Activated T-helper 1 cell treated with anti-CD3 and anti-CD28 coated beads, Interleukin-2, amount 50 U/mL, for 16 hours (primary cell): ENCODE data around the gene NCAPD3.
A peak's percentile ranks its signal among the peaks of the same experiment; 100 is the strongest.
"Not testable (repeated sequence)": the region's sequence is repeated elsewhere in the genome, so short reads cannot be mapped to it uniquely, and the experiment has no call there.

ENCODE experiments used
- DNase-seq, 2 donors: peaks; one replicate each; pipeline ENCODE4 v3.0.0-alpha.2; 2020; ENCODE audit warnings: low read depth in 1 of 2, low spot score in 1 of 2

Gene NCAPD3

GRCh38 chr11:134229126-134229790 lies 5.5 kb upstream of the NCAPD3 start:
- no peak for DNase-seq

GRCh38 chr11:134228625-134229024 lies 4.9 kb upstream of the NCAPD3 start:
- DNase-seq, result no peak

GRCh38 chr11:134226806-134227325 lies 3.1 kb upstream of the NCAPD3 start:
- DNase-seq, result no peak

DNA sequence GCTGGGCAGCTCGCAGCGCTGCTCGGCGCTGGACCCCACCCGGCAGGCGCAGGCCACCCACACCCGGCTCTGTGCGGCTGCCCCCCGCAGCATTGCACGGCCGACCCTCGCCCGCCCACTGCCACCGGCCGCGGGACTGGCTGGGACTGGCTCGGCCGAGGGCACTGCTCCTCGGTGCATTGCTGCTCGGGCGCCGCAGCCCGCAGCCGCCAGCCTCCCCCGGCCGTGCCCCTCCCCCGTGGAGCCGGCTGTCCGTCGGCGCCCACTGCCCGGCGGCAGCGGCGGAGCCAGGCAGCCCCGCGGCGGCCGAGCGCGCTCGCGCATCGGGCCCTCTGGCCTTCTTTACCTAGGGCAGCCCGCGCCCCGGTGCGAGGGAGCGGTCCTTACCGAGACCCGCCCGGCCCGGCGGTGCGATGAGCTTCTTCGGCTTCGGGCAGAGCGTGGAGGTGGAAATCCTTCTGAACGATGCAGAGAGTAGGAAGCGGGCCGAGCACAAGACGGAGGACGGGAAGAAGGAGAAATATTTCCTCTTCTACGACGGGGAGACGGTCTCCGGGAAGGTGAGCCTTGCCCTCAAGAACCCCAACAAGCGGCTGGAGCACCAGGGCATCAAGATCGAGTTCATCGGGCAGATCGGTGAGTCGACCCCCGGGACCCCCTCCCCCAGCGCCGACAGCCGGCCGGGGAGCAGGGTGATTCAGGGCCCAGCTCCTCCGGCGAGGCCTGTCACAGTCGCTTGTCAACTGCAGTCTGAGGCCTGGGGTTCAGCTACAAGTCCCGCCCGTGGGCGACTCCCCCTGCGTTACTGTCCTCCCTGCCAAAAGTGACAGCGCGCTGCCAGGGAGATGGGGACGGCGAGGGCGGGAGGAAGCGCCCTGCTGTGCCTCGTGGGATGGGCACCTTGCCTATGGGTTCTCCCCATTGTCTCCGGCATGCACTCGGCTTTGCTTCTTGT lies 1.2 kb upstream of the NCAPD3 start:
- DNase-seq, result peak; percentile 38 to 41

DNA sequence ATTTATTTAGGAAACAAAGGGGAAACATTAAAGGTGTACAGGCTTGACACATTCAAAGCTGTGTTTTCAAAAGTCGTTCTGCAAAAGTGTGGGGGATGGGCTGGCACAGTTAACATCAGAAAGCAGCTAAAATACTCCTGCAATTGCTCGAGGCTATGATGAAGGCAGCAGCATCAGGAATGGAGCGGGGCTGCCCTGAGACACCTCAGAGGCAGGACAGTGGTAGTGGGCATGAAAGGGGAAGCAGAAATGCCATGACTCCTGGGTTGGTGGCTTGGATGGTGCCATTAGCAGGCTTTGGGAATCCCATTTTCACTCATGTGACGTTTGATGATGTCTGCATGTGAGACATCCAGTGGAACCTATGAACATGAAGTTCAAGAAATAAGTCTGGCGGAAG lies 646 bp downstream of the NCAPD3 start:
- DNase-seq, result no peak

DNA sequence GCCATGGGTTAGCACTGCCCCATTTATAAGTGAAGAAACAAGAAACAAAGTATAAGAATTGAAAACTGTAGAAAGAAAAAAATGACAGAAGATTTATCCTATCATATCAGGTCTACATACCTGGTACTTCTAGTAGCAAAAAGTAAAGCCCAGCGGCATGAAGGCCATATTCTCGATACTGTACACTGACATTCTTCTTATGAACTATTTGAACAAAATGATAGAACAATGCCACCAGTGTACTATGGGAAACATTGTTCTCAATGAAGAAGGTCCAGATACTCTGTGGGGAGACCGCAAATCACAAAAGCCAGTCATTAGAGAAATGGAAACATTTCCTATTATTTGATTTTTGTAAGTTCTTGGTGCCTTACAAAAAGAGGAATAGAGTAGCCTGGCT lies 7.0 kb downstream of the NCAPD3 start:
- no peak for DNase-seq

DNA sequence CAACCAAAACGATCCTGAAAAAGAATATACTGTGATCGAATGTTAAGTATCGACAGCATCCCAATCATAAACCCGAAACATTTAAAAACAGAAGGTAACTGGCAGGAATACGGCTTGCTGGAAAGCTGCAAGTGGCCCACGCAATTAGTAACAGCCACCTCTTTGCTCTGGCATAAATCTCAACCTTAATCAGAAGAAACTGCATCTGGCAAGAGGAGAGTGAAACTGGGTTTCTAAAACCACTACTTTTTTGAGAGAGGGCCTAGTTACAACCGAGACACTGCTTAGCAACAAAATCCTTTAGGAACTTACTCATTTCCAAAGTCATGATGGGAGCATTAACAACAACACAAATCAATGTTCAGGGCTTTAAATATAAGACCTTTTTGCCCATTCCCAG lies 7.9 kb downstream of the NCAPD3 start:
- DNase-seq, result no peak

- DNase-seq, result peak; percentile 39 to 45
Measured at GRCh38 chr11:134207538-134208239, 16.1 kb downstream of the NCAPD3 start.

GRCh38 chr11:134206185-134206584 lies 17.6 kb downstream of the NCAPD3 start:
- DNase-seq, result no peak

- no peak for DNase-seq
Measured at GRCh38 chr11:134205729-134206128, 18.0 kb downstream of the NCAPD3 start.

- DNase-seq, result no peak
Measured at GRCh38 chr11:134202661-134203060, 21.1 kb downstream of the NCAPD3 start.

DNA sequence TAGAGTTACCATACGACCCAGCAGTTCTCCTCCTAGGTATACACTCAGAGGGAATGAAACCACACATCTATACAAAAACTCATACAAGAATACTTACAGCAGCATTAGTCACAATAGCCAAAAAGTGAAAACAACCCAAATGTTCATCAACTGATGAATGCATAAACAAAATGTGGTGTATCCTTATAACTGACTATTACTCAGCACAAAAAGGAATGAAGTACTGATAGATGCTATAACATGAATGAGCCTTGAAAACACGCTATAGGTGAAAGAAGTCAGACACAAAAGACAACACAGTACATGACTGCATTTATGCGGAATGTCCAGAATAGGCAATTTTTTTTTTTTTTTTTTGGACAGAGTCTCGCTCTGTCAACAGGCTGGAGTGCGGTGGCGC lies 23.1 kb downstream of the NCAPD3 start:
- DNase-seq, result no peak

DNA sequence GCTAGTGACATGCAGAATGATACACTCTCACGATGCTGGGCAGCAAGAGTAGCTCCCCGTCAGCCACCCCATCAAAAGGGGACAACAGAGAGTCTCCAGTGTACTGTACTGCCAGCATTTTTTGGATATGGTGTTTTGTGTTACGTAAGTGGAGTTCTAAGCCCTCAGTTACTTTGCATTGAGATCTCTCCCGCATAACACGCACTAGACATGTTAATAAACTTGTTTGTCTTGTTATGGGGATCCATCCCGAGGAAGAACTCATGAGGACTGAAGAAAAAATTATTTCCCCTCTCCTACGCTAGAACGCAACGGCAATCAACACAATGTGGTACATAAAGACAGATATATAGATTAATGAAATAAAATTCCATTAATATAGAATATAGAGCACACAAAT lies 24.2 kb downstream of the NCAPD3 start:
- no peak for DNase-seq

DNA sequence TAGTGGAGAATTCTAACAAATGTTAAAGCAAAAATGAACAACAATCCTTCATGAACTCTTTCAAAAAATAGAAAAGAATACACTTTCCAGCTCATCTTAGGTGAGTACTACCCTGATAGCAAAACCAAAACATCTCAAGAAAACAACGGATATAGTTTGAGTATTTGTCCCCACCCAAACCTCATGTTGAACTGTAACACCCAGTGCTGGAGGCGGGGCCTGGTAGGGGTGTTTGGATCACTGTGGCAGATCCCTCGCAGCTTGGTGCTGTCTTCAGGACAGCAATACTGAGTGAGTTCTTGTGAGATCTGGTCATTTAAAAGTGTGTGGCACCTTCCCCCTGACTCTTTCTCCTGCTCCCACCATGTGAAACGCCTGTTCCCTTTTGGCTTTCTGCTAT lies 27.0 kb downstream of the NCAPD3 start:
- no peak for DNase-seq

DNA sequence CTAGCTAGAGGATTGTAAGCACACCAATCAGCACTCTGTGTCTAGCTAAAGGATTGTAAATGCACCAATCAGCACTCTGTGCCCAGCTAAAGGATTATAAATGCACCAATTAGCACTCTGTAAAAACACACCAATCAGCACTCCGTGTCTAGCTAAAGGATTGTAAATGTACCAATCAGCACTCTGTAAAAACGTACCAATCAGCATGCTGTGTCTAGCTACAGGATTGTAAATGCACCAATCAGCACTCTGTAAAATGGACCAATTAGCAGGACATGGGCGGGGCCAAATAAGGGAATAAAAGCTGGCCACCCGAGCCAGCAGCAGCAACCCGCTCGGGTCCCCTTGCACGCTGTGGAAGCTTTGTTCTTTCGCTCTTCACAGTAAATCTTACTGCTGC lies 35.7 kb downstream of the NCAPD3 start:
- not testable (repeated sequence) for DNase-seq

DNA sequence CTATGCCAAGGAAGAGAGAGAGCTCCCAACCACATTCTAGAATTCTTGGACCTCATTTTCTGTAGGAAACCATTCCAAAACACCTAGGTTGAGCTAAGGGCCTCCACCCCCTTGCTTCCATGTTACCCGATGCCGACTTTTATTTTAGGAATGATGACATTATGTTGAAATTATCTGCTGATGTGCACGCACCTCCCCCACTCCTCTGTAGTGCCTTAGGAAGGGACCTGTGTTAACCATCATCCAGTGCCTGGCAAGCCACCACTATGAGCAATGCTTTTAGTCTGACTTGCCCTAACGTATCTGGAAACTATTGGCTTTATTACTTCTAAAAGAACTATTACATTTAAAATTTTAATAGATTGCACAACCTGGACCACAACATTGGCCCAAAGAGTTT lies 42.1 kb downstream of the NCAPD3 start:
- no peak for DNase-seq

DNA sequence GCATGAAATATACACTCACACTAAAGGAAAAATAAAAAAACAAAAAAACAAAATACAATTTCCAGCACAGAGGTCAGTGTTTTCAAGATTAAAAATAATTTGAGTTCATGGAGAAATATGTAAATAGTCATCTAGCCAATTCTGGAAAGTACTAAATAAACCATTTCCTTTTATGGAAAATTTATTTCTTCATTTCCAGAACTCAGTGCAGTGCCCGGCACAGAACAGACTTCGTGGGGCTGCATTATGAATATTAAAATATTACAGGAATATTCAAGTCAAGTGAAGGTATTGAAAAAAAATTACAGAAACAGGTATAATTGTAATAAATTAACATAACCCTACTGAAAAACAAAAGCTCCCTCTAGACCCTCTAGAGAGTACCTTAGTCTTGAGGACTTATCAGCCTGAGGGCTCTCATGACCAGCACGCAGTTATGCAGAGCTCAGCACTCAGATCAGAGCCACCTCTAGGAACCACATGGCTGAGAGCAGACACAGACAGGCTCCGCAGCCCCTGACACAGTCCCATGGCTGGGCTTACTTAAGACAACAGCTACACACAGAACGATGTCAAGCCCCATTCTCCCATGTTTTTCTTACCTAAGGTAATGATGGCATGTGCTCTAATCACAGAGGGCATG lies 45.6 kb downstream of the NCAPD3 start:
- no peak for DNase-seq

GRCh38 chr11:134176284-134176683 lies 47.5 kb downstream of the NCAPD3 start:
- DNase-seq, result no peak

DNA sequence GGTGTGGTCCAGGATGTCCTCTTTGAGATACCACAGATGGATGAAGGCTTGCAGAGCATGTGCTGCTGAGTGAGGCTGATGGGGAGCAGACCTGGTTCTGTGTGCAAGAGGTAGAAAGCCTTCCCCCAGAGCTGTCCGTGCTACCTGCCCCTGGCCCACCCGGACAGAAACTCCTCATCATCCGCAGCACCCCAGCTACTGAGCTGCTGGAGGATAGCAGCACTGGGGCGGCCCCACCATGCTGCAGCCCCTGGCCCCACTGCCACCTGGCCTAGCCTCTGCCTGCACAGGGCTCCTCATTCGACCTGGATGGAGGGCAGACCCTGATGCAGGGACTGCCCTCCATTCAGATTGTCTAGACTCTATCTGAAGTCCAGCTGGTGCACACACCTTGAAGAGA lies 50.5 kb downstream of the NCAPD3 start:
- DNase-seq, result no peak

- no peak for DNase-seq
Measured at GRCh38 chr11:134171951-134172350, 51.8 kb downstream of the NCAPD3 start.

GRCh38 chr11:134170919-134171281 lies 52.9 kb downstream of the NCAPD3 start:
- DNase-seq, result no peak
